Thymus (tissue), 11 donors: ENCODE data around the gene DDX51. TPM values are rescaled to one million over a fixed set of nuclear protein-coding genes. Genes with fewer than 3 reads are reported as not detected.

ENCODE experiments used
- DNase-seq, 9 donors: peaks; one replicate each; pipeline ENCODE4 v3.0.0-alpha.2; 2013; ENCODE audit warnings: low spot score in 9 of 9, low read depth in 6 of 9, missing footprints in 1 of 9
- H3K27ac ChIP-seq, 2 donors: one replicate each; pipeline ENCODE4 v1.5.1; 2013; ENCODE audit warnings: control low read depth in 1 of 2, low read depth in 1 of 2, low read length in 1 of 2, mild to moderate bottlenecking in 1 of 2, moderate library complexity in 1 of 2
- H3K27me3 ChIP-seq, 2 donors: one replicate each; pipeline ENCODE4 v1.5.1; 2013; ENCODE audit warnings: low read length in 1 of 2; ENCODE audit not compliant: control insufficient read depth in 2 of 2, insufficient read depth in 1 of 2
- H3K36me3 ChIP-seq, 2 donors: one replicate each; pipeline ENCODE4 v1.5.1; 2013; ENCODE audit warnings: low read length in 1 of 2, mild to moderate bottlenecking in 1 of 2, moderate library complexity in 1 of 2; ENCODE audit not compliant: control insufficient read depth in 2 of 2, insufficient read depth in 2 of 2
- H3K4me1 ChIP-seq, 2 donors: one replicate each; pipeline ENCODE4 v1.5.1; 2013; ENCODE audit warnings: low read length in 2 of 2; ENCODE audit not compliant: control insufficient read depth in 2 of 2, insufficient read depth in 2 of 2
- H3K4me3 ChIP-seq, 2 donors: one replicate each; pipeline ENCODE4 v1.5.1; 2013; ENCODE audit warnings: low read length in 2 of 2, control low read depth in 1 of 2, mild to moderate bottlenecking in 1 of 2
- H3K9me3 ChIP-seq, 2 donors: one replicate each; pipeline ENCODE4 v1.5.1; 2013; ENCODE audit warnings: low read length in 1 of 2, mild to moderate bottlenecking in 1 of 2; ENCODE audit not compliant: control insufficient read depth in 2 of 2, insufficient read depth in 1 of 2
- WGBS: extraction: QIAGEN DNeasy Blood & Tissue Kit; methylation state at CpG from one replicate; pipeline ENCODE4 v1.1.7; 2013; 5-methylcytosine and 5-hydroxymethylcytosine counted together
- polyA plus RNA-seq: library from polyadenylated mRNA; stranded (reverse); fragments of 200-250 nt; gene quantifications from one replicate; pipeline ENCODE4 v1.2.3, GENCODE V29; 2013
- total RNA-seq: library from RNA; stranded (reverse); fragments of 120-200 nt; gene quantifications from one replicate; pipeline ENCODE4 v1.2.4, GENCODE V29; 2013
- donor health status: healthy.

The DDX51 gene
- total and polyA plus RNA-seq, 2 donors = 6.2 to 35.3 TPM

GRCh38 chr12:132180648-132181546 lies 36.8 kb upstream of the DDX51 start:
- Histone ChIP-seq H3K9me3 (peaks cover 0 to 14% of the 10 kb centered on the region in 2 donors), H3K36me3 (no peaks in the 10 kb centered on the region), H3K27me3 (no peaks in the 10 kb centered on the region), H3K4me3 (no peak overlapping the region), H3K27ac (no peak overlapping the region), H3K4me1 (peaks cover 14 to 30% of the 10 kb centered on the region in 2 donors)
- DNase-seq = no peak
- WGBS = 90% methylated on average over 30 of the region's 30 CpGs

- Histone ChIP-seq H3K36me3 (no peaks in the 10 kb centered on the region), H3K4me3 (no peak overlapping the region), H3K27ac (no peak overlapping the region), H3K9me3 (peaks cover 0 to 7% of the 10 kb centered on the region in 2 donors), H3K4me1 (peaks cover 7 to 28% of the 10 kb centered on the region in 2 donors), H3K27me3 (peaks cover 0 to 3% of the 10 kb centered on the region in 2 donors)
- 92% methylated on average over 19 of the region's 19 CpGs for WGBS
- no peak for DNase-seq
These were observed 35.6 kb upstream of the DDX51 start for GRCh38 chr12:132179431-132180362.

- no peak overlapping the region for H3K4me3 ChIP-seq
- WGBS = 70% methylated on average over 39 of the region's 39 CpGs
- no peaks in the 10 kb centered on the region for H3K36me3 ChIP-seq
- H3K27ac ChIP-seq = peak overlapping the region in 1 of 2 donors; percentile 66
- peak in 2 of 9 donors; percentile 48 to 71 for DNase-seq
- peaks cover 0 to 7% of the 10 kb centered on the region in 2 donors for H3K9me3 ChIP-seq
- H3K4me1 ChIP-seq = peaks cover 7 to 36% of the 10 kb centered on the region in 2 donors
- H3K27me3 ChIP-seq = peaks cover 0 to 9% of the 10 kb centered on the region in 2 donors
These were observed 34.8 kb upstream of the DDX51 start for GRCh38 chr12:132178801-132179401.

GRCh38 chr12:132178316-132178715 lies 34.2 kb upstream of the DDX51 start:
- peak overlapping the region; percentile 3 to 43 for H3K27ac ChIP-seq
- peak in 2 of 9 donors; percentile 40 to 70 for DNase-seq
- H3K36me3 ChIP-seq = no peaks in the 10 kb centered on the region
- peaks cover 0 to 7% of the 10 kb centered on the region in 2 donors for H3K9me3 ChIP-seq
- peaks cover 7 to 42% of the 10 kb centered on the region in 2 donors for H3K4me1 ChIP-seq
- peaks cover 0 to 13% of the 10 kb centered on the region in 2 donors for H3K27me3 ChIP-seq
- H3K4me3 ChIP-seq = no peak overlapping the region
- WGBS = 6% methylated on average over 8 of the region's 8 CpGs

GRCh38 chr12:132176920-132177551 lies 32.9 kb upstream of the DDX51 start:
- 94% methylated on average over 25 of the region's 25 CpGs for WGBS
- H3K27ac ChIP-seq = no peak overlapping the region
- peaks cover 0 to 24% of the 10 kb centered on the region in 2 donors for H3K27me3 ChIP-seq
- peaks cover 0 to 3% of the 10 kb centered on the region in 2 donors for H3K9me3 ChIP-seq
- no peak for DNase-seq
- H3K4me3 ChIP-seq = no peak overlapping the region
- H3K36me3 ChIP-seq = no peaks in the 10 kb centered on the region
- H3K4me1 ChIP-seq = peaks cover 7 to 51% of the 10 kb centered on the region in 2 donors

- Histone ChIP-seq H3K27ac (no peak overlapping the region), H3K9me3 (peaks cover 0 to 3% of the 10 kb centered on the region in 2 donors), H3K27me3 (peaks cover 0 to 30% of the 10 kb centered on the region in 2 donors), H3K4me1 (peaks cover 7 to 56% of the 10 kb centered on the region in 2 donors), H3K4me3 (no peak overlapping the region), H3K36me3 (no peaks in the 10 kb centered on the region)
- no peak for DNase-seq
- WGBS = 90% methylated on average over 19 of the region's 19 CpGs
These were observed 32.3 kb upstream of the DDX51 start for GRCh38 chr12:132176385-132176919.

- no peaks in the 10 kb centered on the region for H3K36me3 ChIP-seq
- H3K27me3 ChIP-seq = peaks cover 0 to 32% of the 10 kb centered on the region in 2 donors
- 95% methylated on average over 35 of the region's 35 CpGs for WGBS
- peaks cover 7 to 57% of the 10 kb centered on the region in 2 donors for H3K4me1 ChIP-seq
- H3K9me3 ChIP-seq = peaks cover 0 to 3% of the 10 kb centered on the region in 2 donors
- H3K4me3 ChIP-seq = no peak overlapping the region
- no peak for DNase-seq
- H3K27ac ChIP-seq = no peak overlapping the region
These were observed 31.6 kb upstream of the DDX51 start for GRCh38 chr12:132175496-132176384.
